Fibroblast of skin of back (primary cell): ENCODE results near the gene AHR.
"Not testable (repeated sequence)": the region's sequence is repeated elsewhere in the genome, so short reads cannot be mapped to it uniquely, and the experiment has no call there.

Experiments used
- DNase-seq: peaks from one replicate; pipeline ENCODE4 v3.0.0-alpha.2; 2013

AHR gene

DNA sequence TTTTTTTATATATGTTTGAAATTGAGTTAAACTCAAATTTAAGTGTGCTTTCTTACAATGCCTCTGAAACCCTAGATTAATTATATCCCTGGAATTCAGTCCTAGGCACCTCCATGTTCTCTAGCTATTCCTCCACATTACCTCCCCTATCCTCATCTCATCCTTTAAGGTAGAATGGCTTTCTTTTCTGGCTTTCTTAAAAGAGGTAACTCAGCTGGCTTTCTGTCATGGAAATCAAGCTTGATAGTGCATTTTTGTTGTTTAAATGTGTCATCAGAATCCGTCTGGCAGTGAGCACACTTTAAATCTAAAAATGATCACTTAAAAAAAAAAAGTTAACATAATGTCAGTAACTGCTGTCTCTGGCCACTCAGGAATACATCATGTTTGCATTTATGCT, 42.2 kb downstream of the AHR start:
- no peak for DNase-seq

DNA sequence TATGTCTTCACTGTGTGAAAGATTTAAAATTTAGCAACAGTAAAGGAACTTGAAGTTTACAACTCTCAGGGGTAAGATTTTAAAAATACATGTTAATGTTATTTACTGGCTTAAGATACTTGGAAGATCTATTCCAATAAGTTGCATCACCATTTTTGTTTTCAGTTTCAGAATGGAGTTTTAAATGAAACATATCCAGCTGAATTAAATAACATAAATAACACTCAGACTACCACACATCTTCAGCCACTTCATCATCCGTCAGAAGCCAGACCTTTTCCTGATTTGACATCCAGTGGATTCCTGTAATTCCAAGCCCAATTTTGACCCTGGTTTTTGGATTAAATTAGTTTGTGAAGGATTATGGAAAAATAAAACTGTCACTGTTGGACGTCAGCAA, 44.3 kb downstream of the AHR start:
- peak; percentile 30 for DNase-seq

DNA sequence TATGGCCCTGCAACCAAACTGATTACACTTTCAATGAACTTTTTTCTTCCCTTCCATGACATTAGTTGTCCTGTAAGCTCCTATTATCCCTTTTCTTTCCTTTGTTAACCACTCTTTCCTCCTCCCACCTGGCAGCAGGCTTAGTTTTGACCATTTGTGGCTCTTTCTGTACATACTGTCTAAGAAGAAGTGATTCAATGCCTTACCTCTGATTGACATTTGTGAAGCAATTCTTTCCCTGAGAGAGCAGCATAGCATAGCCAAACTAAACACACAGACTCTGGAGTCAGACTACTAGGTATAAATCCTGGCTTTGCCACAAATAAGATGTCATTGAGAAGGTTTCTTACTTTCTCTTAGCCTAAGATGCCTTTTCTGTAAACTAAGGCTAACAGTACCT, 48.9 kb downstream of the AHR start:
- no peak for DNase-seq

DNA sequence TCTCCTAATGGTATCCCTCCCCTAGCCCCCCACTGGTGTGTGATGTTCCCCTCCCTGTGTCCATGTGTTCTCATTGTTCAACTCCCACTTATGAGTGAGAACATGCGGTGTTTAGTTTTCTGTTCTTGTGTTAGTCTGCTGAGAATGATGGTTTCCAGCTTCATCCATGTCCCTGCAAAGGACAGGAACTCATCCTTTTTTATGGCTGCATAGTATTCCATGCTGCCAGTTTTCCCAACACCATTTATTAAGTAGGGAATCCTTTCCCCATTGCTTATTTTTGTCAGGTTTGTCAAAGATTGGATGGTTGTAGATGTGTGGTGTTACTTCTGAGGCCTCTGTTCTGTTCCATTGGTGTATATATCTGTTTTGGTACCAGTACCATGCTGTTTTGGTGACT, 50.5 kb downstream of the AHR start:
- DNase-seq = not testable (repeated sequence)

DNA sequence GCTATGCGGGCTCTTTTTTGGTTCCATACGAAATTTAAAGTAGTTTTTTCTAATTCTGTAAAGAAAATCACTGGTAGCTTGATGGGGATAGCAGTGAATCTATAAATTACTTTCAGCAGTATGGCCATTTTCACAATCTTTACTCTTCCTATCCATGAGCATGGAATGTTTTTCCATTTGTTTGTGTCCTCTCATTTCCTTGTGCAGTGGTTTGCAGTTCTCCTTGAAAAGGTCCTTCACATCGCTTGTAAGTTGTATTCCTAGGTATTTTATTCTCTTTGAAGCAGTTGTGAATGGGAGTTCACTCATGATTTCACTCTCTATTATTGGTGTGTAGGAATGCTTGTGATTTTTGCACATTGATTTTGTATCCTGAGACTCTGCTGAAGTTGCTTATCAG, 51.9 kb downstream of the AHR start:
- DNase-seq = not testable (repeated sequence)

DNA sequence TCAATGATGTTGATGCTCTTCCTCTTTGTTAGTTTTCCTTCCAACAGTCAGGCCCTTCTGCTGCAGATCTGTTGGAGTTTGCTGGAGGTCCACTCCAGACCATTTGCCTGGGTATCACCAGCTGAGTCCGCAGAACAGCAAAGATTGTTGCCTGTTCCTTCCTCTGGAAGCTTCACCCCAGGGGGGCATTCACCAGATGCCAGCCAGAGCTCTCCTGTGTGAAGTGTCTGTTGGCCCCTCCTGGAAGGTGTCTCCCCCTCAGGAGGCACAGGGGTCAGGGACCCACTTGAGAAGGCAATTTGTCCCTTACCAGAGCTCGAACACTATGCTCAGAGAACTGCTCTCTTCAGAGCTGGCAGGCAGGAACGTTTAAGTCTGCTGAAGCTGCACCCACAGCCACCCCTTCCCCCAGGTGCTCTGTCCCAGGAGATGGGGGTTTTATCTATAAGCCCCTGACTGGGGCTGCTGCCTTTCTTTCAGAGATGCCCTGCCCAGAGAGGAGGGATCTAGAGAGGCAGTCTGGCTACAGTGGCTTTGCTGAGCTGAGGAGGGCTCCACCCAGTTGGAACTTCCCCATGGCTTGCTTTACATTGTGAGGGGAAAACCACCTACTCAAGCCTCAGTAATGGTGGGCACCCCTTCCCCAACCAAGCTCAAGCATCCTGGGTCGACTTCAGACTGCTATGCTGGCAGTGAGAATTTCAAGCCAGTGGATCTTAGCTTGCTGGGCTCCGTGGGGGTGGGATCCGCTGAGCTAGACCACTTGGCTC, 55.4 kb downstream of the AHR start:
- not testable (repeated sequence) for DNase-seq

DNA sequence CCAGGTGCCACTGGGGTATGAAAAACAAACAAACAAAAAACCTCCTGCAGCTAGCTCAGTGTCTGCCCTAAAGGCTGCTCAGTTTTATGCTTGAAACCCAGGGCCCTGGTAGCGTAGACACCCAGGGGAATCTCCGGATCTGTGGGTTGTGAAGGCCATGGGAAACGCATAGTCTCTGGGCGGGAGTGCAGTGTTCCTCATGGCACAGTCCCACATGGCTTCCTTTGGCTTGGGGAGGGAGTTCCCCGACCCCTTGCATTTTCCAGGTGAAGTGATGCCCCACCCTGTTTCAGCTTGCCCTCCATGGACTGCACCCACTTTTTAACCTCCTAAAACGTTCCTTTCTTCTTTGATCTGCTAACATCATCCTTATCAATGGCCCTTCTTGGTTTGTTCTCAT, 56.0 kb downstream of the AHR start:
- no peak for DNase-seq

DNA sequence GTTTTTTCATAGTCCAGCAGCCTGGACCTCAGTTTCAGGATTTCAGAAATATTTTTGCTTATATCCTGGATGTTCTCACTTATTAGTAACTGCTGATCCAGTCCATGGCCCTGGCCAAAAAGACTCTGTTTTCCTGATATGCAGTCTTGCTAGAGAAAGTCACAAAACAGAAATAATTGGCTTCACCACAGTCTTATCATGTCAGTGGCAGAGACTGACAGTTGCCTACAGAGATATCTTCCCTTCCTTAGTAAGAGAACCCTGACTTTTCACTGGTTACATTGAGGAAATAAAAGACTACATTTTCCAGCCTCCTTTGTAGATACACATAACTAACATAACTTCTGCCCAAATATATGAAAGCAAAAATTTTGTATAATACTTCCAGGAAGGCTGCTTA, 56.6 kb downstream of the AHR start:
- no peak for DNase-seq

DNA sequence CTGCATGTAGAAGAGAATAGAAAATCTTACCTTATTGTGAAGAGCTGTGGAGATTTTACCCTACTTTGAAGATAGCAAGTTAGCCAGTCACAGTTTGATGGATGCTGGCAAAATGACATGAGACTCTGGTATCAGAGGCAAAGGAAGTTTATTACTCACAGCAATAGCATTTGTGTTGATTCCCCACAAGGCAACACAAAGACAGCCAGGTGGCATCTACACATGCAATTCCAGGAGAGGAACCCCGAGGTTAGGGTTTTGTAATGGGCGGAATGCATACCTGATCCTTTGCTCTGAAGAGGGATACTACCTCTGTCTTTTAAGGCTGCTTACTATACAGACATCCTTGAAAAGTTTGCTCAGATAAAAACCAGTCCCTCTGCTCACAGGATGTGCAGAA, 59.5 kb downstream of the AHR start:
- DNase-seq = no peak

DNA sequence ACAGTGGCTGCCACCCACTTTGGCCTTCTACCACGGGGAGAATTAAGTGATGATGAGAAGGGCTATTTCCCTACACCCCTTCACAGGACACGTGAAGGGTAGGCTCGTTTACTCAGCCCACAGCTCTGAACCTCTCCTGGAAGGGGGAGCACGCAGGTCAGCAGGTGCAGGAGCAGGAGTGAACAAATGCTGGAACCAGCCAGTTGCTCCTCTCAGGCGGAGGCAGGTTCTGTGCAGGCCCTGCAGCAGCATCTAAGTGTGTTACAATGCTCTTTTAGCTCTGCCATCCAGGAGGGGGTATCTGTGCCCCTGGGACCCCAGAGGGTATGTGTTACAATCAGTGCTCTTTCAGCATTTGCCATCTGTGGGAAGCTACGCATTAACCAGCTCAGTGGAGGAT, 61.2 kb downstream of the AHR start:
- no peak for DNase-seq

DNA sequence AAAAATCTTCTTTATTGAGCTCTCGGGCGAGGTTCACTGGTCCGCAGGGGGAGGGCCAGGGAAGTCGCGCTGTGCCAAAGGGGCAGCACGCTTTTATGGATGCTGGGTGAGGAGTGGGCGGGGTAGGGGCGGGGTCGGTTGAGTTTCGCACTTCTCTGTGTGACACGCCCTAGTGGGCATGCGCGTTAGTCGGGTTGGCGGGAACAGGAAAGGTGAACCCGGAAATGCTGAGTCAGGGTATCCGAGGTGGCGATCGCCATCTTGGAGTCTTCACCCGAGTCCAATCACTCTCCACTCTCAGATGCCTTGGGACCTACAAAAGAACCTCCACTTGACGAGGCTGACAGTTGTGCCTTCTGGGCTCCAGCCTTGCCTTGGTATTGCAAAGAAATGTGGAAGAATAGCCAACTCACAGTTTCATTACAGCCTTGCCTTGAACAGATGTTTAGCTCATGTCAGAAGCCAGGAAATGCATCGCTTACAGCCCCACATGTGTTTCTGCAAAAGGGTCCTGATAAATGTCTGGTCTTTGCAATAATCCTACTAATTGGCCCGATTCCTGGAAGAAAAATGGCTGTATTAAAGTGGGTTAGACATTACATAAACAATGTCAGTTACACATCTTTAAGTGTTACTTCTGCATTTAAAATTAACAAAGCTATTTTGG, 64.1 kb downstream of the AHR start:
- DNase-seq = no peak

DNA sequence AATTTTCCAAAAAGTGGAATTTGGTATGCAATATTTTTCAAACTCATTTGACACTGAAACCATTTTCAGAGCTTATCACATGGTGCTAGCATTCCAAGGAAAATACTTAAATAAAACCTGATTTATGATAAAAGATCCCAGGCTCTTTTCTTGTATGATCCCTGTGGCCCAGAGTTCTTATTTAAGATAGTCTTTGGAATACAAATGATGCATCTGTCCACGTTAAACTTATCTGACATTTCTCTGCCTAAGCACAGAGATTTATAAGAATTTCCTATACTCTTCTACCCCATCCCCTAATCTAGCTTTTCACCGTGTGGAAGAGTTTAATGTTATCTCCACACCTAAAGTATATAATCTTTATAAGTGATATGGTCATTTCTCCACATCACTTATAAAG, 66.2 kb downstream of the AHR start:
- no peak for DNase-seq

DNA sequence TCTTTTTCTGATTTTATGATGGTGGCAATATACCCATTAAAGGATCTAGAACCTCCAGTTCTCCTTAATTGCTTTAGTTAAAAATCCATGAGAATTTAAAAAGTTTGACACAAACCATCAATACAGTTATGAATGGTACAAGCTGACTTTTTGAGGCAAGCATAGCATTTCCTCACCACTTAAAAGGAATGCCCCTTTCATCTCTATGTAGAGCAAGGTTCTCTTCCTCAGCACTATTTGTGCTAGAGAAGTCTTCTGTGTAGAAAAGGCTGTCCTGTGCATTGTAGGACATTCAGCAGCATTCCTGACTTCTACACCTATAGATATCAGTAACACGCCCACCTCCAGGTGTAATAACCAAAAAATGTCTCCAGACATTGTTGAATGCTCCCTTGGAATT, 67.3 kb downstream of the AHR start:
- DNase-seq = no peak

DNA sequence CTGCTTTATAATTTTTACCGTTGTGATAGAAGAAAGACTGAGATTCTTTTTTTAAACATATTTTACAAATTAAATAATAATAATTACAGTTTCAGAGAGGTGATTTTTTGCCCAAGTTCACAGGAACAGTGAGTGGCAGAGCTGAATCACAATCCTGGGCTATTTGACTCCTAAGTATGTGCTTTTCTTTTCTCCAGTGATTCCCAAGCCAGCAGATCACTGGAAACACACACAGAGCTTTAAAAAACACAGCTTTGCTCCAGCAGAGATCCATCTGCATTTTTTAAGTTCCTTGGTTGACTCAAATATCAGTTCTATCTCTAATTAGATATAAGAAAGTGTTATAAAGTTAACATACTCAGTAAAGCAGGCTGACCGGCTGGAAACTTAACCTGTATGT, 69.0 kb downstream of the AHR start:
- peak; percentile 64 for DNase-seq

DNA sequence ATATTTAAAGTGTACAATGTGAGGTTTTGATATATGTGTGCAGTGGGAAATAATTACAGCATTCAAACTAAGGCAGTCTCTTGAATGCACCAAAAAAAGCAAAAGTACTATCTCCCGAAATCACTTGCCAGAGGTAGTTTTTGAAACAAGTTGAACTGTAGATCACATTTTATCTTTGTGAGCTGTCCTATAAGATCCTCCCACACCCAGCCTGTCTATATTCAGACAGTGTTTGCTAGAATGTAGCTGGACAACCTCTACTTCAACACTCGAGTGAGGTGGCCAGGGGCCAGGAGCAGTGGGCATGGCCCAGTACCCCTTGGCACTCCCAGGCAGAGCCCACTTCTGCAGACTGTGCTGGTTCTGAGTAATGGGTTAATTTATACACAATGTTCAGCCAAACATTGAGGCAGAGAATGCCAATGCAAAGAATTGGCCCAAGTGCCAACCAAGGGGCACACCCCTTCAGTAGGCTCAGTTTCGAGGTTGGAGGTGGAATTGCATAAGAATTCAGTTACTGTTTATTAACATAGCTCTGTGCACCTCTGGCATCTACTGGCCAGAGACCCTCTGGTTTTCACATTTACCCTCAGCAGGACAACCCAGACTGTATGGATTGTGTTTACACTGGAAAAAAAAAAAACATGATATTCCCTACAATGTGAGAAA, 70.5 kb downstream of the AHR start:
- DNase-seq = no peak

DNA sequence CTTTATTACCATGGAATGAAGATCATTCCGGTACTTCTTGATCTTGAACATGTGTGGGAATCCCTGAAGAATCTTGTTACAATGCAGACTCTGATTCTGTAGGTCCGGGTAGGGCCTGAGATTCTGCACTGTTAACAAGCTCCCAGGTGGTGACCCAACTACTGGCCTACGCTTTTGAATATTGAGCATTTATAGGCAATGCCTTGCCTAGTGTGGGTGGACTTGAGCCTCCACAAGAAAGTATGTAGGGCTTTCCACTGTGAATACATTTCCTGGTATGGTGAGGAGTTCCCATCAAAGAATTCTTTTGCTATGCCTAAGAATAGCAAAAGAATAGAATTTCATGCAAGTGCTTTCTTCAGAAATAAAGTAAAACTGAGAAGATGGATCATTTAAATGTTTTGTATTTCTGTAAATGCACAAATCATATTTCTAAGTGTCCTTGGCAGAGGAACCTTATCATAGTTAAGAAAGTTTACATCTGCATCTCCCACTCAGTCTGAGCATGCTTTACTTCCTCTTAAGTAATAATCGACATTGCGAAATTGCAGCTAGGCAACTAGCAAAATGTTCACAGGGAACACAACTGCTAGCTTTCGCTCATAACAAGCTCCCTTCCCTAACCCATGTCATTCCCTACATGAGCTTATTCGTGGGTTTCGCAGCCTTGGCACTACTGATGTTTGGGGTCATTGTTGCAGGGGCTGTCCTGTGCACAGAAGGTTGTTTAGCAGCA, 71.4 kb downstream of the AHR start:
- peak; percentile 72 for DNase-seq

DNA sequence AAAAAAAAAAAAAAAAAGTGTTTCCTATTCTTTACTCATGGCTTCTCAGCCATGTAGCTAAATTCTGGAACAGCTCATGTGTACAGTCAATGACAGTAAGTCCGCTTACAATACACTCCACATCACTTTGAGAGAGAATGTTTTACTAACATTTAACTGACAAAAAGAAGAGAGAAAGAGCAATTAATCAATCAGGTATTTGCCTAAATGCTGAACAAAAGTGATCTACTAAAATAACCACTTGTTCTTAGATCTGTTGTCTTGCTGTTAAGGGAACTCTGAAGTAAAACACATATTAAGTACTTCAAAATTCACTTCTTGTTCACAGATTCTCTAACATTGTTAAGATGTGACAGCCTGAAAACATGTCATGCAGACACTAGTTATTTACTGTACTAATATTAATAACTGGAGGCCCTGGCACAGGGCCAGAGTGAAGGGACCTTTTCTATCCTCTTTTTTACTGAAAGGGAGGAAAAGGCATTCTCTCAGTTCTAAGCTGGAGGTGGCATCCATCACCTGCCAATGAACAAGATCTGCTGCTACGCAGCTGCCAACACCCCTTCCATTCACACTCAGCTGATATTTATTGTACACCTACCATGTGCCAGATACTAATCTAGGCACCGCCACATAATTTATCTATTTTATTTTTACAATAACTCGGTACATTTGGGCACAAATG, 72.6 kb downstream of the AHR start:
- no peak for DNase-seq

DNA sequence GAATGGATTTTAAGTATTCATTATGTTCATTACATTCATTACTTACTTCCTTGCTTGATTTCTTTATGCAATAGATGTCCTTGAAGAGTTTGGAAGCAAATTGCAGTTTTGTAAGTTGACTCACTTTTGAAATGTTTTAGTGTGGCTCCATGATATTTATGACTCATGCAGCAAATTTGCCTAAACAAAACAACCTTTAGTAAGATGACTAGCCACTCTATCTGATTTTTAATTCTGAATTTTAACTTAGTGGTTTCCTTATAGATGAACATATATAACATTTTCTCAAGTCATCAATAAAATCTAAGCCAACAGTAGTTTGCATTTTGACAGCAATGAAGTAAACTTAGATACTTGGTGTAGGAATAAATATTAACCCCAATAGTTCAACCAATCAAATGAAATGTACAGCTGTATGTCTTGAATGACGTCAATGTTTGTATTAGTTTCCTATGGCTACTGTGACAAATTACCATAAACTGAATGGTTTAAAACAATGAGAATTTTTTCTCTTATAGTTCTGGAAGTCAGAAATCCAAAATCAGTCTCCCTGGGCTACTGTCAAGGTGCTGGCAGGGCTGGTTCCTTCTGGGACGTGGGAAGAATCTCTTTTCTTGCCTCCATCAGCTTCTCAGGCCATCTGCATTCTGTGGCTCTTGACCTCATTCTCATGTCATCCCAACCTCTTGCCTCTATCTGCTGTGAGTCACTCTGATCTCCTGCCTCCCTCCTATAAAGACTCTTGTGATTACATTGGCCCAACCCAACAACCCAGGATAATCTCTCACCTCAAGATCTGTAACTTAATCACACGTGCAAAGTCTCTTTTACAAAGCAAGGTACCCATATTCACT, 73.4 kb downstream of the AHR start:
- DNase-seq = peak; percentile 98

DNA sequence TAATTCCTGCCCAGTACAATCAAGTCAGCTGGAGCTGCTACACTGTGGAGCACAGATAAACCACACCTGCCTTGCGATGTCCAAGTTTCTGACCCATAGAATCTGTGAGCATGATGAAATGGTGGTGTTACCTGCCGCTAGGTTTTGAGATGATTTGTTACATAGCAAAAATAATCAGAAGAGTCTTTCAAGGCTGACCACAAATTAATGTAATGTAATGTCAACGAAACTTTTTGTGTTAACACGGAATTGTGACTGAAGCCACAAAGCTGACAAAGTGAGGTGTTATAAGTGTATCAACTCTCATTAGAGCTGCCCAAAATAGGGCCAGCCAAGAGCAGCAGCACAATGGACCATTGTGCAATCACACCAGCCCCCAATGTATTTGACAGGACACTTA, 75.7 kb downstream of the AHR start:
- DNase-seq = no peak

DNA sequence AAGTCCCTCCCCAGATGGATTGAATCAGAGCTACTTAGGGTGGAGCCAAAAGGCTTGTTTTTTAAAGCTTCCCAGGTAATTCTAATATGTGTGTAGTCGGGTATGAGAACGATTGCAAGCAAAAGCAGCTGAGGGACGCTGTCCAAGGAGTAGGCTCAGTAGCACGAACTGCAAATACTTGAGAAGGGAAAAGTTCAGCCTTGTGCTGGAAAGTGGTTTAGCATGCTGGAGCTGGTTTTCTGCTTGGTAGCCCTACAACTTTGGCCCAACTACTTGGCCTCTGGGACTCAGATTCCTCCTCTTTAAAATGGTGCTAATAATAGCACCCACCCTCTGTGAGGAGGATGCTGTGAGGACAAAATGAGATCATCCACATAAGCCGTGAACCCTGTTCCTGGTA, 76.2 kb downstream of the AHR start:
- DNase-seq = no peak

DNA sequence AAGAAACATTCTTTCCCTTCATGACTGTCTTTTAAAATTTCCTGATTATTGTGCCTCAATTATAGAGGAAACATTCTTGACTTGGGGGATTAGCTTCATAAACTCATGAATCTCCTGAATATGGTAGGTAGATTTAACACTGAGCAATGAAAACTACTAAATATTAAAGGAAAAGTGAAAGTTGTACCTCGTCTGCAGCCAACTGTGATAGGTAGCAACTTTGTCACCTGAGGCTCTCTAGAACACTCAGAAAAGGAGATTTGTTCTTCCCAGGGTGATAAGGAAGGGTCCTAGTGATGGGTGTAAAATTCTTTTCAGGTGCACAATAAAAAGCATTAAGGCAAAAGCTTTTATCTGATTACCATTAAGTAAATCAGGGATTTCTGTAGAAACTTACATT, 78.1 kb downstream of the AHR start:
- no peak for DNase-seq
